NCI-H2029 (cell line): ENCODE results near the gene RPS28.
"Not testable (repeated sequence)": the region's sequence is repeated elsewhere in the genome, so short reads cannot be mapped to it uniquely, and the experiment has no call there.

Experiments used
- DNase-seq: peaks from one replicate; lab custom pipeline; 2025; lab: John Stamatoyannopoulos, UW

RPS28 gene

GRCh38 chr19:8321067-8321985 lies at the start of gene RPS28, which contains the start of gene NDUFA7:
Gene RPS28 (plus strand): TSS chr19:8321496. CDS start chr19:8321531, 35 bp downstream.
Gene NDUFA7 (minus strand): TSS chr19:8321375. CDS start chr19:8321358, 17 bp downstream.
- DNase-seq, result peak; percentile 94

DNA sequence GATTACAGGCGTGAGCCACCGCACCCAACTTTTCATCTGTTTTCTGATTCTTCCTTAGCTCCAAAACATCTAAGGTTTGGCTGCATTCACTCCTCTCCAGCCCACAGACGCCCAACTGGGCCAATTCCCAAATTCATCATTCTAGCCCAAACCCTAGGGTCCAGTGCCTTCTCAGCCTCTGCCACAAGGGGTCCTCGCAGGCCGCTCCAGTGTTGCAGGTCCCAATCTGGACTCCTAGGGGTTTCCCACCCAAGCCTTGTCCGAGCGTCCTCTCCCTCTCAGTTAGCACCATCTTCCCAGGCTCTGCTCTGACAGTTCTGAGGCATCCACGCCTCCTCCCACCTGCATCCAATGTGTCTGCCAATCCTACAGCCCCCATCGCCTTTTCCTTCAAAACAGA lies 44.8 kb upstream of the RPS28 start:
- not testable (repeated sequence) for DNase-seq

- DNase-seq, result not testable (repeated sequence)
Measured at GRCh38 chr19:8291337-8291736, 30.0 kb upstream of the RPS28 start.

GRCh38 chr19:8302357-8302691 lies 19.0 kb upstream of the RPS28 start:
- DNase-seq, result no peak

DNA sequence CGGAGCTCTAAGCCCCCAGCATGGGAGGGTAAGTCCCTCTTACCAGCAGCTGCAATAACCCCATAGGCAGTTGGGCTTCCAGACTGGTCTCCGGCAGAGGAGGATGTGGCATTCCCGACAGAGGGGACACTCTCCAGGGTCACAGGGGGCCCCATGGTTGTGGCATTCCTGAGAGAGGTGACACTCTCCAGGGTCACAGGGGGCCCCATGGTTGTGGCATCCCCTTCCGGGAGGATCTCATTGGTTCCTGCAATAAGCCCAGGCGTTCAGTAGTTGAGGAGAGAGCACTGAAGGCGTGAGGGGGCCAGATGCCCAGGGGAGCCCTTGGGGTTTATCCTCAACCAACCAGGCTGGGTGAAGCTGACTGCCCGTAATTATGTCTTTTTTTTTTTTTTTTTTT lies 18.6 kb upstream of the RPS28 start:
- no peak for DNase-seq

DNA sequence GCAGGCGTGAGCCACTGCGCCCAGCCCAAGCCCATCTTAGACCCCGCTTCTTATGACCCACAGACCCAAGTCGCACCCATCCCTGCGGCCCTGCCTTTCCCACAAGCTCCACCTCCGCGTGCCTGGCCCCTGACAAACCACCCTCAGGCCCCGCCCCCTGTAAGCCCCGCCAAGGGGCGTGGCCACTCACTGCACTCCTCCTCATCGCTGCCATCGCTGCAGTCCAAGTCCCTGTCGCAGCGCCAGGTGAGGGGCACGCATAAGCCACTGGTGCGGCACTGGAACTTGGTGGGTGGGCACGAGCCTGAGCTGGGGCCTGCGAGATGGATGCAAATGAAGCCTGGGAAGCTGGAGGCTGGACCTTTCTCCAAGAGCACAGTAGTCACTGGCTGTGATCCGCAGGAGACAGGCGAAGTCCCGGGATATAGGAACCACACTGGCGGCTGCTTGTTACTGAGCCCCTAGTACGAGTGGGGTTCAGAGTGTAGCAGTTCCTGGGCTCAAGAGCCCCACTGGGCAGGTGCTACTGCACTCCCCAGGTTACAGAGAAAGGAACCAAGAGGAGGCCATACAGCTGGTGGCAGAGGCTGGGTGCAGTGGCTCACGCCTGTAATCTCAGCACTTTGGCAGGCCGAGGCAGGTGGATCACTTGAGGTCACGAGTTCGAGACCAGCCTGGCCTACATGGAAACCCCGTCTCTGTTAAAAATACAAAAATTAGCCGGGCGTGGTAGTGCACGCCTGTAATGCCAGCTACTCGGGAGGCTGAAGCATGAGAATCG lies 16.3 kb upstream of the RPS28 start:
- DNase-seq, result no peak

DNA sequence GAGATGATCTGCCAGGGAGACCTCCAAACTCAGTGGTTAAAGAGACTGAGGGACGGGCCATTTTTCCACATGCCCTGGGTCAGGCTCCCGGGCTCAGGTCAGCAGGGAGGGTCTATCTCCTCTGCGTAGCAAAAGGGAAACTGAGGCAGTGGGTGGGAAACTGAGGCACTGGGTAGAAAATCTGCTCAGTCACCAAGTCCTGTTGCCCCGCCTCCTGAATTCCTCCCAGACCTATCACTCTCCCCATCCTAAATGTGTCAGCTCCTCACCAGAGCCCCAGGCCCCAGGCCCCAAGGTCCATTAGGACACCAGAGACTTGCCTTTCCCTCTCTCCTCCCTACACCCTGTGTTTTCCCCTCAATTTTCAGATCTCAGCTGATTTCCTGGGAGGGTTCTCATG lies 15.5 kb upstream of the RPS28 start:
- no peak for DNase-seq

GRCh38 chr19:8306235-8307054 lies 14.9 kb upstream of the RPS28 start:
- DNase-seq, result no peak

- DNase-seq, result no peak
Measured at GRCh38 chr19:8307400-8307964, 13.8 kb upstream of the RPS28 start.

DNA sequence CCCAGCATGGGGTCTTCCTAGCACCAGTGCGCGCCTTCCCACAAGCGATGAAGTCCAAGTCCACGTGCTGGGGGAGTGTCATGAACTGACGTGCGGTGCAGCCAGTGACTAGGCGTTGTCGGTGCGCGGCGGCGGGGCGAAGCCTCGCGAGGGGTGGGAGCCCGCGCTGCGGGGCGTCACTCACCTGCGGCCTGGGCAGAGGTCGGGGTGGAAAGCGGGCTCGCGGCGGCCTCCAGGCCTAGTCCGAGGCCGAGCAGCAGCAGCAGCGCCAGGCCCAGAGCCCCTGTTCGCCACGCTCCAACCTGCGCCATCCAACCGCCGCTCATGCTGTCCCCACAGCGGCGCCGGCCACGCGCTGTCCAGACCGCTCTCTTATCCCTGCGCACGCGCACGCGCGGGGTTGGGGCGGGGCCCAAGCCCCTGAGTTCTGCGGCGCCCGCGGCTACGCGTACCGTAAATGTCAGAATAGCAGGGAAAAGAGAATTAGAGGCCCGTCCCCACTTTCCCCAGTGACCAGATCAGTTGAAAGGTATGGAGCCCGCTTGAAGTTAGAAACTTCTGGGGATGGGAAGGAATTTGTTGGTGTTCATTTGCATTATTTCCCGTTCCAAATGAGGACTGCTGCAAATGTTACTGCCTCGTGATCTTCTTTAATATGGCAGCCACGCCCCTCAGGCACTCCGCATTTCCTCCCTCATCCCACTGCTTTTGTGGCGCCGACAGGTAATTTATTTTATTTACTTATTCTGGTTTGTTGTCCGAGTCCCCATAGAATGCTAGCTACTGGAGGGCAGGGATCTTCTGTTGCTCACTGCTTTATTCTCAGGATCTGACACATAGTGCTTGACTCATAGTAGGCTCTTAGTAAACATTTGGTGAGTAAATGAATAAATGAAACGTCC lies 13.1 kb upstream of the RPS28 start, which contains the start of gene CD320:
Gene CD320 (minus strand): TSS at position 394 of the 902 bp plus-strand sequence. CDS start 68 bp downstream, at position 326.
- peak; percentile 88 for DNase-seq

DNA sequence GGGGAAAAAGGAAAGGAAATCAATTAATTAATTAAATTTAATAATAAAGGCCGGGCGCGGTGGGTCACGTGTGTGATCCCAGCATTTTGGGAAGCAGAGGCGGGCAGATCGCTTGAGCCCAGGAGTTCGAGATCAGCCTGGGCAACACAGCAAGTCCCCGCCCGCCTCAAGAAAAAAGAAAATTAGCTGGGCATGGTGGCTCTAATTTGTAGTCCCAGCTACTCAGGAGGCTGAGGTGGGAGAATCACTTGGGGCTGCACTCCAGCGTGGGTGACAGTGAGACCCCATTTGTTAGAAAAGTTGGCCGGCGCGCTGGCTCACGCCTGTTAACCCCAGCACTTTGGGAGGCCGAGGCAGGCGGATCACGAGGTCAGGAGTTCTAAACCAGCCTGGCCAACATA lies 12.4 kb upstream of the RPS28 start:
- no peak for DNase-seq

DNA sequence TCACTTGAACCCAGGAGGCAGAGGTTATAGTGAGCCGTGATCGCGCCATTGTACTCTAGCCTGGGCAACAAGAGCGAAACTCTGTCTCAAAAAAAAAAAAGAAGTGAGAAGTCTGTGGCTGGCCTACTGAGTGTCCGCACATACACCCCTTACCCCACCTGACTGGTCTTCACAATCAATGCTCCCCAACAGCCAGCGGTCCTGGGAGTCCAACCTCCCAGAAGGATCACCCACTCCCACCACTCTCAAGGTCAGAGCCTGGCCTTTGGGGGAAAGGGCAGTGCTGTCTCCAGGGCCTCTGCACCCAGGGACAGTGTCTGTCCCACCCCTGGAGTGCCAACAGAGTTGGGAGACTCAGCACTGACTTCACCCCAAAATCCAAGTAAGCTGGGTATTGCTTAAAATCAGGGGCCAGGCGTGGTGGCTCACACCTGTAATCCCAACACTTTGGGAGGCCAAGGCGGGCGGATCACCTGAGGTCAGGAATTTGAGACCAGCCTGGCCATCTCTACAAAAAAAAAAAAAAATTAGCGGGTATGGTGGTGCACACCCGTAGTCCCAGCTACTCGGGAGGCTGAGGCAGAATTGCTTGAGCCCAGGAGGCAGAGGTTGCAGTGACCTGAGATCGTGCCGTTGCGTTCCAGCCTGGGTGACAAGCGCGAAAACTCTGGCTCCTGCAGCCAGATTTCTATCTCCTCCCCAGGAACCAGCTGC lies 10.8 kb upstream of the RPS28 start:
- no peak for DNase-seq

DNA sequence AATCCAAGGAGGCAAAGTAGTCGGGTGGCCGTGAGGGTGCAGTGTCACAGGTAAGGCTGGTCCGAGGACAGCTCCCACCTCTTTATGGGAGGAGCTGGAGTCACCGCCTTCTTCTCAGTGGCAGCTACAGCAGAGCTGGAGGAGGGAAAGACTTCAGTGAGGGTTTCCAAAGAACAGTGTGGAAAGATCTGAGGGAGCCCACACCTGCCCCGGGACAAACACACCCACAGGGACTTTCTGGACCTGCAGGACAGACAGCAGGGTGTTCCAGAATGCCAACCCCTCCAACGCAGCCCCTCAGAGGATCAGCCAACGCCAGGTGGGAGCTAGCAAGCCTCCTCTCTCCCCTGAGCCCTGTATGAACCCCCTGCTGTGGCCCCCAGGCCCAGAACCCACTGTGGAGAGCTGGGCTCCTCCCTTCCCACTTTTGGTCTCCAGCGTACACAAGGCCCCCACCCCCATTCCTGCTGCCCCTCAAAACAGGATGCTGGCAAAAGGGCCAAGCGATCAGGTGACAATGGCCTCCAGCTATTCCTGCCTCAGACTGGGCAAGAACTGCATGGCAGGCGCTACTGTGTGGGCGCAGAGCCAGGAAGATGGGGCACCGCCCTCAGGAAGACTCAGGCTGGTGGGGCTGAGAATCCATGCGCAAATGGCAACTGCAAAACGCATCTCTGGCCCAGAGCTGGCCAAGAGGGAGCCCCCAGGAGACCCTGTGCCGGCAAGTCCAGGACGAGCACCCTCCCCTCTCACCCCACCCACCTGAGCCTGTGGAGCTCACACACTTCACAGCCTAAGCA lies 9.6 kb upstream of the RPS28 start:
- peak; percentile 29 for DNase-seq

DNA sequence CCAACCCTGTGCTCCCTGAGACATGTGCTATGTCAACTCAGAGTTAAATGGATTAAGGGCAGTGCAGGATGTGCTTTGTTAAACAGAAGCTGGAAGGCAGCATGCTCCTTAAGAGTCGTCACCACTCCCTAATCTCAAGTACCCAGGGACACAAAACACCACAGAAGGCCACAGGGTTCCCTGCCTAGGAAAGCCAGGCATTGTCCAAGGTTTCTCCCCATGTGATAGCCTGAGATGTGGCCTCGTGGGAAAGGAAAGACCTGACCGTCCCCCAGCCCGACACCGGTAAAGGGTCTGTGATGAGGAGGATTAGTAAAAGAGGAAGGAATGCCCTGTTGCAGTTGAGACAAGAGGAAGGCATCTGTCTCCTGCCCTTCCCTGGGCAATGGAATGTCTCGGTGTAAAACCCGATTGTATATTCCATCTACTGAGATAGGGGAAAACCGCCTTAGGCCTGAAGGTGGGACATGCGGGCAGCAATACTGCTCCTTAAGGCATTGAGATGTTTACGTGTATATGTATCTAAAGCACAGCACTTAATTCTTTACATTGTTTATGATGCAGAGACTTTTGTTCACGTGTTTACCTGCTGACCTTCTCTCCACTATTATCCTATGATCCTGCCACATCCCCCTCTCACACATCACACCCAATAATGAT lies 6.2 kb upstream of the RPS28 start:
- DNase-seq, result not testable (repeated sequence)

DNA sequence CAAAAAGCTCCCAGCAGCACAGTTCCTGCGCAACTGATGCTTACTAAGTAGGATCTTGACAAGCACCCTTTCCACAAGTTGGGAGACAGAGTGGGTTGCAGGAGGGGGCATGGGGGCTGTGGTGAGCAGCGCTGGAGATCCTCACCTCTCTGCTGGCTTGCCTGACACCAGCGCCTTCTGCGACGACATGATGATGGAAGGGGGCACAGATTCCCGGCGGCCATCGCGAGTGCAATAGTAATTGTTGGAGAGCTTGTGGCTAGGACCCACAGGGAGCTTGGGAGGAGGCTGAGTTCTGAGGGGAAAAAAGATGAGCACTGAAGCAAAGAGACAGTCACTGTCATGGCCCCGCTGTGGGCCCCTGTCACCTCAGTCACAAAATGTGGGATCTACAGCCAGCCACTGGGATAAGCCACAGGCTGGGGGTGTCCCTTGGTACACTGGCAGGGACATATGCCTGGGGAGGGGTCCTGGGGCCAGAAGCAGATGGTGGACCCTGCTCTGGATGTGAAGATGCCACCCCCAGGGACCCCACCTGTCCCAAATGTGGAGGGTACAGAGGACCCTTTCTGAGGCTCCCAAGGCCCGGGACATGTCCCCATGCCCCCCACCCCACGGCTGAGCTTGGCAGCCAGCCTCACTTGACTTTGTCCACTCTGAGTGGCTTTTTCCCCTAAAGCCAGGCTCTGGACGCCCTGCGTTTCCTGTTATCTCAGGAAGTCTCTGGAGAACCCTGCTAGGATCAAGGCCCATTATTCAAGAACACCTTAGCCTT lies 4.8 kb upstream of the RPS28 start:
- DNase-seq, result no peak

DNA sequence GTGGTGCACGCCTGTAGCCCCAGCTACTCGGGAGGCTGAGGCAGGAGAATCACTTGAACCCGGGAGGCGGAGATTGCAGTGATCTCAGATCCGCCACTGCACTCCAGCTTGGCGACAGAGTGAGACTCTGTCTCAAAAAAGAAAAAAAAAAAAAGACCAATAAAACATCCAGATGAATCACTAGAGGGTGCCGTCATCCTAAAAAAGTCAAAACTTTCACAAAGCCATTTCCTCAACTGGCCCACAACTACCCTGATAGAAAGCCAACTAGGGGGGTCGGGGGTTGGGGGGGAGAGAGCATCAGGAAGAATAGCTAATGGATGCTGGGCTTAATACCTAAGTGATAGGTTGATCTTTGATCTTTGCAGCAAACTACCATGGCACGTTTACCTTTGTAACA lies 2.5 kb upstream of the RPS28 start:
- not testable (repeated sequence) for DNase-seq

- no peak for DNase-seq
Measured at GRCh38 chr19:8319807-8320520, 1.3 kb upstream of the RPS28 start.
